ENCODE results near the gene ATP11B.

Gene ATP11B

GRCh38 chr3:182909318-182910040 is 116.2 kb downstream of the ATP11B start:
- no peak for DNase-seq (ENCODE audit: low read depth in 2 of 2)

GRCh38 chr3:182910936-182911781 is 117.9 kb downstream of the ATP11B start:
- no peak for DNase-seq (ENCODE audit: low read depth in 2 of 2)

DNA sequence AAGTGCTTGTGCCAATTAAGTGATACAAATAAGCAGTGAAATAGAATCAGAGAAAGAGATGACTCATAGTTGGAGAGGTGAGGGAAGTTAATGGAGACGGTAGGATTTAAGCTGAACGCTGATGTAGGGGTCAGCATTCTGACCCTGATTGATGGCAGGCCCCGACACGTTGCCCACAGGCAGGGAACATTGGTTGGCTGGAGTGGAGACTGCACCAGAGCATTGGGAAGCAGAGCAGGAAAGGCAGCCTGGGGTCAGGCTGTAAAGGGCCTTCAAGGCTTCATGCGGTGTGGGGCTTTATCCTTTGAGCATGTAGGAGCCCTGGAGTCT is 118.4 kb downstream of the ATP11B start:
- DNase-seq (ENCODE audit: low read depth in 2 of 2) = no peak

- DNase-seq (ENCODE audit: low read depth in 2 of 2) = no peak
These were observed 119.2 kb downstream of the ATP11B start for GRCh38 chr3:182912474-182912873.

GRCh38 chr3:182913889-182914288 is 120.6 kb downstream of the ATP11B start:
- no peak for DNase-seq (ENCODE audit: low read depth in 2 of 2)

GRCh38 chr3:182914341-182914740 is 121.0 kb downstream of the ATP11B start:
- DNase-seq (ENCODE audit: low read depth in 2 of 2) = no peak

GRCh38 chr3:182917134-182917533 is 123.8 kb downstream of the ATP11B start:
- no peak for DNase-seq (ENCODE audit: low read depth in 2 of 2)

DNA sequence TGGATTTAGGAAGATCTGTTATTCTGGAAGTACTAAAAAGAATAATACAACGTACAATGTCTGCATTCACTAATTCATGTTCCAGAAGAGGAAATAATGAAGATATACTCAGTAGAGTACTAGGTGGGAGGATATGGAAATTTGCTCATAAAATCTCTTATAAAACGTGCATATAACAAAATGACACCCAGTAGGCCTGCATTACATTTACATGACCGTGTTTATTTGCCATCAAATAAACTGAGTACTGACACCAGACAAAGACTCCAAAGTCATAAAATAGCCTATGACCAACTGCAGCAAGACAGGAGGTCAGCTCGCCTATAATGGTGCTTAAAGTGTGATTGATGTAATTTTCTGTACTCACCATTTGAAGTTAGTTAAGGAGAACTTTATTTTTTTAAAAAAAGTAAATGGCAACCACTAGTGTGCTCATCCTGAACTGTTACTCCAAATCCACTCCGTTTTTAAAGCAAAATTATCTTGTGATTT is 126.6 kb downstream of the ATP11B start:
- no peak for DNase-seq (ENCODE audit: low read depth in 2 of 2)

- no peak for DNase-seq (ENCODE audit: low read depth in 2 of 2)
These were observed 127.3 kb downstream of the ATP11B start for GRCh38 chr3:182920515-182921084.

GRCh38 chr3:182921665-182922355 is 128.5 kb downstream of the ATP11B start:
- no peak for DNase-seq (ENCODE audit: low read depth in 2 of 2)

GRCh38 chr3:182925330-182925943 is 132.1 kb downstream of the ATP11B start:
- DNase-seq (ENCODE audit: low read depth in 2 of 2) = no peak

- no peak for DNase-seq (ENCODE audit: low read depth in 2 of 2)
These were observed 132.6 kb downstream of the ATP11B start for GRCh38 chr3:182925944-182926337.

GRCh38 chr3:182935803-182936202 is 142.5 kb downstream of the ATP11B start:
- DNase-seq (ENCODE audit: low read depth in 2 of 2) = no peak

DNA sequence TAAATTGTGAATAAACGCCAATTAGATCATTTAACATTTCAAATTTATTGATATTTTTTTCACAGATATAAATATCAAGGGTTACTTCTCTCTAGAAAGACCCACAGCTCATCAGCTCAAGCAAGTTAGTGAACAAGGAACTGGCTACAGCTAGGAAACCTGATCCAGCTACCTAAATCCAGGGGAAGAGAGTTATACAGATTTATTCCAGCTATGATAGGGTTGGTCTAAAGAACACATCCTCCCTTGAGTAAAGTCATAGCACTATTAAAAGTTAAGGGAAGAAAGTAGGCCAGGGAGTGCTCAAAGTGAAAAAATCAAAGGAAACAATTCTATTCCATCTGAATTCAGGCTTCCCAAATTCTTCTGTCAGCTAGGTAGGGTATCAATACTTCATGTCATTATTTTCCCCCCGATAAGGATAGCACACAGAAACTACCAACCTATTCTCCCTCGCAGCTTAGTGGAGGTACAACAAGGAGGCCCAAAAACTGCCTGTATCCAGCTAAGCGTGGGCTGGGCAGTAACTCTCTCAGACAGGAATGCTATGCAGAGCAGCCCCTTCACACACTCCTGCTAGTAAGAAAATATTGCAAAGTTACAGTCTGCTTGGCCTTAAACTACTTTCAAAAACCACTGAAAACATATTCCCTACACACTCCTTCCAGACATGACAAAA is 143.1 kb downstream of the ATP11B start:
- no peak for DNase-seq (ENCODE audit: low read depth in 2 of 2)

DNA sequence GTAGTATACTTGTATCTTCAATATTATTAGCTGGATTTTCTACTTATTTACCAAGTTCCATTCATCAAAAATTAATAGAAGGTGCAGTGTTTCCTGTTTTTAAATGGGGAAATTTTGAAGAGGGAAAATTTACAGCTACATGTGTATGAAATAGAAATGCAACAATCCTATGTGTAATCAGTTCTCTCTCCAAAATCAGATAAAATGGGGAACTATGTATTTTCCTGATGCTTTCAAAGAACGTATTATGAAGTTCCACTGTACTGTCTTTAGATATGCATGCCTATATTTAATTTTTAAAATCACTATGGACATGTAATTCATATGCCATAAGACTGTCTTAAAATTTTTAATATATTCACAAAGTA is 143.6 kb downstream of the ATP11B start:
- no peak for DNase-seq (ENCODE audit: low read depth in 2 of 2)

GRCh38 chr3:182937293-182938051 is 144.2 kb downstream of the ATP11B start:
- DNase-seq (ENCODE audit: low read depth in 2 of 2) = no peak

GRCh38 chr3:182940266-182940808 is 147.0 kb downstream of the ATP11B start:
- DNase-seq (ENCODE audit: low read depth in 2 of 2) = no peak

- DNase-seq (ENCODE audit: low read depth in 2 of 2) = no peak
These were observed 148.4 kb downstream of the ATP11B start for GRCh38 chr3:182941719-182942118.

- no peak for DNase-seq (ENCODE audit: low read depth in 2 of 2)
These were observed 154.6 kb downstream of the ATP11B start for GRCh38 chr3:182947888-182948287.

GRCh38 chr3:182948305-182948704 is 155.0 kb downstream of the ATP11B start:
- DNase-seq (ENCODE audit: low read depth in 2 of 2) = no peak

Measured in stimulated activated CD8-positive, alpha-beta memory T cell treated with anti-CD3 and anti-CD28 coated beads, Interleukin-2, amount 100 ng/mL, for 48 hours (primary cell).